HG03460 (cell line): Measurements from ENCODE around the gene WFDC1.

Source experiments
- ATAC-seq: cut with Tn5 transposase; IDR thresholded peaks from one replicate; pipeline ENCODE4 v1.9.1; 2021; ENCODE audit not compliant: unreplicated experiment

Gene WFDC1

GRCh38 chr16:84349862-84350684 is 55.4 kb downstream of the WFDC1 start:
- ATAC-seq: no peak

- ATAC-seq: no peak
These were observed 56.2 kb downstream of the WFDC1 start for GRCh38 chr16:84350685-84351400.

- ATAC-seq: no peak
These were observed 57.0 kb downstream of the WFDC1 start for GRCh38 chr16:84351630-84352029.

GRCh38 chr16:84354306-84354705 is 59.6 kb downstream of the WFDC1 start:
- no peak for ATAC-seq

GRCh38 chr16:84355149-84355548 is 60.5 kb downstream of the WFDC1 start:
- ATAC-seq: no peak

- no peak for ATAC-seq
These were observed 61.5 kb downstream of the WFDC1 start for GRCh38 chr16:84356176-84356575.

- ATAC-seq: no peak
These were observed 62.0 kb downstream of the WFDC1 start for GRCh38 chr16:84356591-84357116.

GRCh38 chr16:84357191-84357651 is 62.5 kb downstream of the WFDC1 start:
- ATAC-seq: no peak

- no peak for ATAC-seq
These were observed 64.1 kb downstream of the WFDC1 start for GRCh38 chr16:84358601-84359295.

- ATAC-seq: no peak
These were observed 64.6 kb downstream of the WFDC1 start for GRCh38 chr16:84359326-84359725.

GRCh38 chr16:84360170-84360569 is 65.5 kb downstream of the WFDC1 start:
- ATAC-seq: no peak

GRCh38 chr16:84360748-84361147 is 66.1 kb downstream of the WFDC1 start:
- no peak for ATAC-seq

- no peak for ATAC-seq
These were observed 66.9 kb downstream of the WFDC1 start for GRCh38 chr16:84361546-84361945.

GRCh38 chr16:84362471-84362941 is 67.8 kb downstream of the WFDC1 start:
- ATAC-seq: no peak

- no peak for ATAC-seq
These were observed 71.5 kb downstream of the WFDC1 start for GRCh38 chr16:84366208-84366607.

GRCh38 chr16:84367297-84367680 is 72.6 kb downstream of the WFDC1 start:
- no peak for ATAC-seq

GRCh38 chr16:84367750-84368307 is 73.2 kb downstream of the WFDC1 start:
- ATAC-seq: no peak

GRCh38 chr16:84368308-84368996 is 73.8 kb downstream of the WFDC1 start, which contains the start of gene ATP2C2:
ATP2C2 (plus strand) TSS chr16:84368538; CDS start chr16:84368616, 78 bp downstream.
- ATAC-seq: no peak

GRCh38 chr16:84369105-84369504 is 74.4 kb downstream of the WFDC1 start:
- no peak for ATAC-seq

- ATAC-seq: no peak
These were observed 75.4 kb downstream of the WFDC1 start for GRCh38 chr16:84369938-84370627.
